ENCODE results near the gene PLSCR4.

The PLSCR4 gene

GRCh38 chr3:146195030-146195429, 55.9 kb downstream of the PLSCR4 start:
- no peak for DNase-seq (ENCODE audit: low spot score)

DNA sequence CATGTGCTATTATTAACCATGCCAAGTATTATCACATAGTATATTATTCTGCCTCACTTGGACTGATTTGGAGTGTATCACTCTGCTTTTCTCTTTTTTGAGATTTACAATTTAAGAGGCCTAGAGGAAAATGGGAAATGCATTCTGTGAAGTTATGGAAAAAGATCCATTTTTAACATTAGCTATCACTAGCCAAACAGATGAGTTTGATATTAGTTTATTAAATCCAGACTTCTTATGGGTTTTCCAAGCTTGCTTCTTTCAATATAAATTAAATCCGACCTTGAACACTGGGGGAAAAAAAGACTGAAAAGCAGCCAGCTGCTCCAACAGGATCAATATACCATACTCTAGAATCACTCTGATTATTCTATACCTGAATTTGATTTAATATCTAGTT, 59.9 kb downstream of the PLSCR4 start:
- no peak for DNase-seq (ENCODE audit: low spot score)

DNA sequence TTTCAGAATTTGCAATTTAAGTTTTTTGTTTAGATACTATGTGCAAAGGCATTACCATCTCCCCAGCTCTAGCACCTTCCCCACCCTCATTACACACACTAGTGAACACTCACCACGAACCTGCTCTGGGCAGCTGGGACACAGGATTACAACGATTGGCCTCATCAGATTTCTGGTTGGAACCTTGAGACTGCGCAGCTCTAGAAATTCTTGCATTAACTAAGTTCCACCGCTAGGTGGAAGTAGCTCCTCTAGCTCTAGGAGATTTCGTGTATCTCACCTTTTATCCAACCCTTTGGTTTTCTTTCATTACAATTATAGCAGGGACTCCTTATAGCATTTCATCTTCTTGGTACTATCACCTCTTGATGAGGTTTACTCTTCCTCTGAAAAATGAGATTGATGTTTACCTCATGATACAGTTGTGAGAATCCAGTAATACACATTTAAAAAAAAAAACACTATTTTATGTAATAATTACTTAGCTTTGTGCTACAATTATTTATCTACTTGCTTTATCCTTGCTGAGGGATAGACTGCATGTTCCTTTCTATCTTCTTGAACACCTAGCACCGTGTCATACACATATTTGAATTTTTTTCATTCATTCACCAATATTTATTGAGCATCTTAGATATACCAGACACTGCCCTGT, 61.3 kb downstream of the PLSCR4 start:
- peak; percentile 63 for DNase-seq (ENCODE audit: low spot score)

- DNase-seq (ENCODE audit: low spot score), result peak; percentile 49
Observed at GRCh38 chr3:146187334-146187950, 63.5 kb downstream of the PLSCR4 start.

DNA sequence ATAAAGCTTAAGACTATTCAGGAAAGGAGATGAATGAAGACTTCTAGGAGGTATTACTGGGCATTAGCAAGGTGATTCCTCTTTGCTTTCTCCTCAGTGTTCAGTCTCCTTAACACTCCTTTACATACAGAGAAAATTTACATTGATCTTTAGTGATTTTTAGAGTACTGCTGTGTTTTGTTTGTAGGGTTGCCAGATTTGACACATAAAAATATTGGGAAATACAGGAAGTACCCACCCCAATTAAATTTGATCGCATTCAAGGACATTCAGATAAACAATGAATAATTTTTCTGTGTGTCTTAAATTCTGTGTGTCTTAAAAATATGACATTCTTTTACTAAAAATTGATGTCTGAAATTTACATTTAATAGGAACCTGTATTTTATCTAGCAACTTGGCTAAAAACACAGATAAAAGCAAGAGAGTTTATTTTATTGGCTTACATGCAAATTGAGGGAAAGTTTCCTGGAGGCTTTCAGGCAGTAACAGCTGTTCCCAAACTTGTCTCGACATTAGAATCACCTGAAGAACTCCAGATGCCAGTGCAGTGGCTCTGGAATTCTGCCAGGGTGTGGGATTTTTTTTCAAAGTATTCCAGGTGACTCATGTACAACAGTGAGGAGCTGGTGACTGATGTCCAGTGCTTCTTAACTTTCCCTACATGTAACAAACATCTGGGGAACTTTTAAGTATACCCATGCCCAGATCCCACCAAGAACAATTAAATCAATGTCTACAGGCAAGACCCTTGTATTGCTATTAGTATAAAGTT, 66.5 kb downstream of the PLSCR4 start:
- no peak for DNase-seq (ENCODE audit: low spot score)

- no peak for DNase-seq (ENCODE audit: low spot score)
Observed at GRCh38 chr3:146181216-146181615, 69.7 kb downstream of the PLSCR4 start.

- DNase-seq (ENCODE audit: low spot score), result no peak
Observed at GRCh38 chr3:146180376-146180775, 70.5 kb downstream of the PLSCR4 start.

DNA sequence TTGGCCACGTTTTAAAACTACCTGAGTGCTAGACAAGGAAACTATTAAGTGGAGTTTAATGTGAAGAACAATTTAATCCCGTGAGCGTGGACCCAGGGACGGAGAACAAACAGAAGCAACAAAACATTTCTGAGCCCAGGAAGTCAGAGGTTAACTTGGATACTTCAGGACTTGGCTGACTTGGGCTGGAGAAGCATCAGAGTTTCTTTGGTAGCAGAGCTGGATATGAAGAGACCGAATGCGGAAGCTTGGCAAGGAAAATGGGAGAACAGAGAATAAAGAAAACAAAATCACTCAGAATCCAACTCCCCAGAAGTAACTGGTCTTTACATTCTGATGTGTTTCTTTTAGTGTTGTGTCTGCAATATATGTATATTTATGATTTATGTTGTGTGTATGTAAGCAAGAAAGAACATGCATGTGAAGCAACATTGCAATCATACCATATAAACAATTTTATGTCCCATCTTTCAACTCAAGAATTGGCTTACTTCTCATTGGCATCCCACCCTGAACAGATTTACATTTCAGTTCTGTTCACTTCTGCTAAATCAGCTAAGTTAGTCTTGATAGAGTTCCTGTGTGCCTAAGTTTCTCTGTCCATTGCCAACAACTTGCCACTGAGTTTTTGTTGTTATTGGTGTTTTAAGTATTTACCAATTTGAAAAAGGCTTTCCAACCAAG, 72.8 kb downstream of the PLSCR4 start:
- no peak for DNase-seq (ENCODE audit: low spot score)

GRCh38 chr3:146177519-146177918, 73.4 kb downstream of the PLSCR4 start:
- no peak for DNase-seq (ENCODE audit: low spot score)

DNA sequence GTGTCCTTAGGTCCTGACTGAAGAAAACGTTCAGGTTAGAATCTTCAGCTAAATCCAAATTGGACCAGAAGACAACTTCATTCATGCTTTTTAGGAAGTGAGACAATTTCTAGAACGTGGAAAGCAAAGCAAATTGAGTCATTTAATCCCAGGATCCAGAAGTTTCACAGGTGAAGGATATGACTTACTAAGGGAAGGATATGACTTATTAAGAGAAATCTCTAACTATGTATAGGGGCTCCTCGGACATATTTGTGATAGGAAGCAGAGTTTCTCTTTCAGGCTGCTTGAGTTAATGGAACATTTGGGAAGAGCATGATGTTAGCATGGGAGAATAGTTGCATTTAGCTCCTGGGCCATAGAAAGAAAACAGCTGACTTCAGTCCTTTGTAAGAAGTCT, 73.8 kb downstream of the PLSCR4 start:
- DNase-seq (ENCODE audit: low spot score), result no peak

DNA sequence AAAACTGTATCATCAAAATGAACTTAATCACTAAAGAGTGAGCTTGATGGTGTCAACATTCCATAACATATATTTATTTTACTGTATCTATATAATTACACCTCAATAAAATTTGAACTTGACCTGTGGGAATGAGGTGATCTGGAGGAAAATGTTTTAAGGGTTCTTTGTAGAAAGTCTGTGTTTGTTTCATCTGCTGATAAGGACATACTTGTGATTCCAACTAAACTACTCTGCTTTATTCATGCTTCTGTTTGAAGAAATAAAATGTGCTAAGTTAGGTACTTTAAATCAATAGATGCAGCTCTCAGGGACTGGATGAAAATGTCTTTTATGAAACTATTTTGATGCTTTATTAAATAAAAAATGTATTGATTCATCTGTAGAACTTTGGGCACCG, 78.3 kb downstream of the PLSCR4 start:
- no peak for DNase-seq (ENCODE audit: low spot score)

- DNase-seq (ENCODE audit: low spot score), result no peak
Observed at GRCh38 chr3:146170591-146170990, 80.3 kb downstream of the PLSCR4 start.

DNA sequence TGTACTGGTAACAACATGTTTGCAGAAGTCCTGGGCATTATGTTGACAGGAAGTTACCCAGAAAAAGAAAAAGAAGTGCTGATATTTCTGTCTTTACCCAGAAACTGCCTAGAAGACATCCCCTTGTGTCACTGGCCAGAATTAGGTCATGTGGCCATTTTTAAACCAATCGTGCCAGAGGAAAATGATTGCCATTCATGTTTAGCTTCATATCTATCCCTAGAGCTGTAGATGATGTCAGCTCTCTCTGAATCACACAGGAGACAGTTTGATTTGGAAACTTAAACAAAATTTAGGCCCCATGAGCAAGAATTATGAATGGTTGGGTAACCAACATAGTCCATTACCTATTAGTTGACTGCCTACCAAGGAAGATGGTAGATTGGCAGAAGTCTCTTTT, 81.0 kb downstream of the PLSCR4 start:
- DNase-seq (ENCODE audit: low spot score), result no peak

- DNase-seq (ENCODE audit: low spot score), result no peak
Observed at GRCh38 chr3:146166826-146167225, 84.1 kb downstream of the PLSCR4 start.

DNA sequence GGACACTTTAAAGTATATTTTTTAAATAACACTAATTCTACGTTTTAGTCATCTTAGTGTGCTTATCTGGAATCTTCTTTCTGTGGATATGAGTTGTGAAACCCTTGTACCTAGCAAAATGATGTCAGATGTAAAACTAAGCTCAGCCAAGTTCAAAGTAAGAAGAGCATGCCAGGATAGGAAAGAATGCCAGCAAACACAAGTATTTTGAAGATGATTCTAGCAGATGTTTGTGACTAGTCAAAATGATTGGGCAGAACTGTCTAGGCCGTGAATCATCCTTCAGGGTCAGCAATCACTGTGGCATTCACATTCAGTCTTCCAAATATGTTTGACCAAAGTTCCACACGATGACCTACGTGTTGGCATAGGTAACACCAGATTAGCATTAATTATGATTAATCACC, 84.5 kb downstream of the PLSCR4 start:
- DNase-seq (ENCODE audit: low spot score), result no peak

DNA sequence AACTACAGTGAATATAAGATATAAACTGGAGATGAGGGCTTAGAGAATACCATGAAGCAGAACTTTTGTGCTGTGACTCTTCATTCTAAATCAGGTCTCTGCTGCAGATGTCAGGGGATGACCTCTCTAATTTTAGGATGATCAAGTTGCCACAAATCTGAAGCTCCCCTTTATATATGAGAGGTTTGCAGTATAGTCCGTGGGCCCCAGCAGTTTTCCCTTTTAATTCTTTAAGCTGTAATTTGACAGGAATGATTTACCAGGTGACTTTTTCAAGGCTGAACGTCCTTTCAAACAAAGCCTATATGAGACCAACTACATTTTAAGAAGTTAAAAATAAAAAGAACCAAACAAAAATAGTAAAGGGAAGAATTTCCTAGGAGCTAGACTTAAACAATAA, 85.0 kb downstream of the PLSCR4 start:
- no peak for DNase-seq (ENCODE audit: low spot score)

GRCh38 chr3:146164971-146165769, 85.7 kb downstream of the PLSCR4 start:
- no peak for DNase-seq (ENCODE audit: low spot score)

- no peak for DNase-seq (ENCODE audit: low spot score)
Observed at GRCh38 chr3:146164506-146164905, 86.4 kb downstream of the PLSCR4 start.

- no peak for DNase-seq (ENCODE audit: low spot score)
Observed at GRCh38 chr3:146164071-146164470, 86.8 kb downstream of the PLSCR4 start.

- DNase-seq (ENCODE audit: low spot score), result no peak
Observed at GRCh38 chr3:146163584-146163983, 87.3 kb downstream of the PLSCR4 start.

DNA sequence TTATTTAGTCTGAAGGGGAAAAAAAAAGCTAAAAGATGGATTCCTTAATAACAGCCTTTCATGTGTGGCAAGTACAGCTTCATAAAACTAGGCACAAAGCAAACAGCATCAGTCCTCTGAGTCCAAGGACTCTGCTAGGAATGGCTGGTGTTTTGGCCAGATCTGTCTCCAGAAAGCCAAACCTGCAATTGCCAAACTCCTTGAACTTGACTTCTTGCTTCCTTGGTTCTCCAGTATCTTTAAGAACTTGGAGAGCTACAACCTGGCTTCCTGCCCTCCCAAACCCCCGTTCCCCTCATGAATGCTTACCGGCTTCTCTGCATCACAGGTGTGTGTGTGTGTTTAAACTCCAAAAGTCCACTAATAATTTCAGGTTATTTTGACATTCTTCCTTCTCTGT, 88.3 kb downstream of the PLSCR4 start:
- no peak for DNase-seq (ENCODE audit: low spot score)

DNA sequence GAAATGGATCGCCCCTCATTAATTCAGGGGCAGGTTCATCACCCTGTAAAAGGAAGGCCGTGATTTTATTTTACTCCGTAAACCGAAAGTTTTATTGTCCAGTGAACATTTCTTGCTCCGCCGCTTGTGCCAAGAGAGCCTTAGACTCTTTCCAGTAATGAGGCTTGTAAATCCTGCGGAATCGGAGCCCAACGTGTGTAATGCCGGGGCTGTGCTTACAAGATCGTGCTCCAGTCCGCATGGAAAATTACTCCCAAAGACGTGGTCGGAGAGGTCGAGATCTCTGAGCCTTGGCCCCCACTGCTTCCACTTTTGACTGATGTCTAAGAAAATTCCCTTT, 89.3 kb downstream of the PLSCR4 start:
- no peak for DNase-seq (ENCODE audit: low spot score)
